ENCODE measurements around the gene FRMD8. TPM values are rescaled to one million over a fixed set of nuclear protein-coding genes. Genes with fewer than 3 reads are reported as not detected.
A peak's percentile ranks its signal among the peaks of the same experiment; 100 is the strongest.

Gene FRMD8
- total and polyA plus RNA-seq, 9 donors = 4.3 to 41.7 (median 25.2) TPM

- H3K27ac ChIP-seq = no peak overlapping the region
Measured at GRCh38 chr11:65445101-65445603, 58.7 kb downstream of the FRMD8 start.

GRCh38 chr11:65445604-65446445 is 59.4 kb downstream of the FRMD8 start:
- Histone ChIP-seq H3K4me1 (ENCODE audit: insufficient read depth) (peaks cover 6% of the 10 kb centered on the region), H3K9me3 (no peaks in the 10 kb centered on the region), H3K4me3 (no peak overlapping the region), H3K36me3 (no peaks in the 10 kb centered on the region), H3K27me3 (no peaks in the 10 kb centered on the region), H3K27ac (no peak overlapping the region)
- 65 to 74% (median 68%) methylated on average over 11 of the region's 11 CpGs for WGBS, 3 donors
- TF ChIP-seq CTCF (IDR thresholded peaks at IDR 0.05) (no peak), EP300 (IDR thresholded peaks at IDR 0.05) (no peak), POLR2A (IDR thresholded peaks at IDR 0.05) (no peak)
- peak in 2 of 5 donors; percentile 40 to 41 for DNase-seq
- intact Hi-C loops (cut with DNase I) = no loop called here

More at GRCh38 chr11:65445101-65445603, 58.7 kb downstream of the FRMD8 start:
- no peaks in the 10 kb centered on the region for H3K9me3 ChIP-seq
- intact Hi-C loops (cut with DNase I) = no loop called here
- no peak overlapping the region for H3K4me3 ChIP-seq
- H3K4me1 ChIP-seq (ENCODE audit: insufficient read depth) = peaks cover 6% of the 10 kb centered on the region
- H3K27me3 ChIP-seq = no peaks in the 10 kb centered on the region
- no peaks in the 10 kb centered on the region for H3K36me3 ChIP-seq
- DNase-seq = peak in 1 of 5 donors; percentile 38
- TF ChIP-seq POLR2A (IDR thresholded peaks at IDR 0.05) (no peak), CTCF (IDR thresholded peaks at IDR 0.05) (no peak), EP300 (IDR thresholded peaks at IDR 0.05) (no peak)
- 84 to 87% (median 84%) methylated on average over 15 of the region's 15 CpGs for WGBS, 3 donors

GRCh38 chr11:65446446-65447277 is 60.2 kb downstream of the FRMD8 start:
- no peaks in the 10 kb centered on the region for H3K27me3 ChIP-seq
- H3K36me3 ChIP-seq = no peaks in the 10 kb centered on the region
- WGBS, 3 donors = 83 to 88% (median 83%) methylated on average over 9 to 11 of the region's 11 CpGs
- DNase-seq = peak in 2 of 5 donors; percentile 41 to 55
- H3K27ac ChIP-seq = no peak overlapping the region
- H3K9me3 ChIP-seq = no peaks in the 10 kb centered on the region
- intact Hi-C loops (cut with DNase I) = no loop called here
- no peak overlapping the region for H3K4me3 ChIP-seq
- TF ChIP-seq CTCF (IDR thresholded peaks at IDR 0.05) (no peak), EP300 (IDR thresholded peaks at IDR 0.05) (no peak), POLR2A (IDR thresholded peaks at IDR 0.05) (no peak)
- peaks cover 6% of the 10 kb centered on the region for H3K4me1 ChIP-seq (ENCODE audit: insufficient read depth)

GRCh38 chr11:65448074-65448417 is 61.6 kb downstream of the FRMD8 start:
- Histone ChIP-seq H3K4me3 (no peak overlapping the region), H3K4me1 (ENCODE audit: insufficient read depth) (peaks cover under 1% of the 10 kb centered on the region), H3K9me3 (no peaks in the 10 kb centered on the region), H3K27me3 (no peaks in the 10 kb centered on the region), H3K27ac (no peak overlapping the region), H3K36me3 (no peaks in the 10 kb centered on the region)
- 91 to 100% (median 93%) methylated on average over 2 of the region's 2 CpGs for WGBS, 3 donors
- intact Hi-C loops (cut with DNase I) = no loop called here
- DNase-seq = no peak
- TF ChIP-seq EP300 (IDR thresholded peaks at IDR 0.05) (no peak), CTCF (IDR thresholded peaks at IDR 0.05) (no peak), POLR2A (IDR thresholded peaks at IDR 0.05) (no peak)

Data from ovary (tissue), 9 donors.